ENCODE data around the gene DHFR2.
"Not testable (repeated sequence)": the region's sequence is repeated elsewhere in the genome, so short reads cannot be mapped to it uniquely, and the experiment has no call there.

Gene DHFR2

DNA sequence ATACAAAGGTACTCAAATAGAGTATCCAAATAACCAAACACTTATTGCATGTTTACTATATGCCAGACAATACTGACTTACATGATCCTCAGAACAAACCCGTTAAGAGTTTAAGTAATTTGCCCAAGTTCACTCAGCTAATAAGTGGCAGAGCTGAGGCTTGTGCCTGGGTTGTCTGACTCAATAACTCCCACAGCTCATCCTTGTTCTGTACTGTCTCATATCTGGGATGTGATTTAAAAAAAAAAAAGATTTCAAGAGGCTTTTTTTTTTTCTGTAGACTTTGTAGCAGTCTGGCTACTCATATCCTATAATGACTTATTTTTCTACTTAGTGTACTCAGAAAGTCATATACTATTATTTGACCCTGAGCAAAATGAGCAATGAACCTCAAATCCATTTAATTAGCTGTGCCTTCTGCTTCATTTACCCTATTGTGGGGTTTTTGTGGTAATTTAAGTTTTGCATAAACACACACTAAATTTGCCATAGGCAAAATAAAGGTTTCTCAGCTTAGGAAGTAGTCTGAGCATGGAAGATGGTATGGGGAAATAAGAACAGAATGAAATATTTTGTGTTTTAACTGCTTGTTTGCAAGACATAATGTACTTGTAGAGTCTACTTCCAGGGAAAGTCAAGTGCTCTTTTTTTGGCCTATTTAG, 3.2 kb upstream of the DHFR2 start:
- DNase-seq (ENCODE audit: low read depth in 2 of 2) = no peak

DNA sequence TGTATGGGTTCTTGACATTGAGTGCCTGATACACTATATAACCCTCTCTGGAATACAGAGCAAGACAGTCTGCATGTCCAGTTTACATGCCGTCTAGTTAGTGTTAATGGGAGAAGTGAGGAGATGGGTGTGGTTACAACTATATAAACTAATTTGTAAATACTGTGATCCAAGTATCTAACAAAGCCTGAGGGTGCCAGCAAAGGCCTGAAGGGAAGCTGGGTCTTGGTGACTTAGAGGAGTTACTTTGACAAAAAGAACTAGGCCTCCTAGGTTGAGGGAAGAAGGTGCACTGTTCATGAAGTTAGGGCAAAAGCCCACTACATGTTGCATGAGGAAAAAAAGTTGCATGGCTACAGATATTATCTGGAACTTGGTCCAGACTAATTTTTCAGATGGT, 2.4 kb upstream of the DHFR2 start:
- DNase-seq (ENCODE audit: low read depth in 2 of 2) = no peak

DNA sequence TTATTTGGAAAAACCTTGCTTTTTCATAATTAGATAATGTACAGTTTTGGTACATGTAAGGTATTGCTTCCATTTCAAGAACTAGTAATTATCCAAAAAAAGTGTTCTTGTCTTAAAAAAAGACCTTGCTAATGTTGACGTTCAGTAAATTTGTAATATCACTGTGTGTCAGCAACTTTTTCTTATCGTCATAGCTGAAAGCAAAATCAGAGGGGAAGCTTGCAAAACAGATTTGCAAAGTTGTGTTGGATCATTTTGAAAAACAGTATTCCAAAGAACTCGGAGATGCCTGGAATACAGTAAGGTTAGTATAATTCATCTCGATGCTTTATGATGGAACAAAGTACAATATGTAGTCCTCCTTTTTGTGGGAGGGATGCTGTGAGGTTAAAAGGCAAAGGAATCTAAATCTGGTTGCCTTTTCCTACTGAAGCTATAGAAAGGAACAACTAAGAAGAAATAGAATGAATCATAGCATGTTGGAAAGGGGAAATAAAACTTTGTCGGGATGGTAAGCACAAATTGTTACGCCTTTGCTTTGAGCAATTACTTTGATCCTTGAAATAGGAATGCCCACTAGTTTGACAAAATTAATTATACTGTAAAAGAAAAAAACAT, 1.6 kb upstream of the DHFR2 start:
- no peak for DNase-seq (ENCODE audit: low read depth in 2 of 2)

DNA sequence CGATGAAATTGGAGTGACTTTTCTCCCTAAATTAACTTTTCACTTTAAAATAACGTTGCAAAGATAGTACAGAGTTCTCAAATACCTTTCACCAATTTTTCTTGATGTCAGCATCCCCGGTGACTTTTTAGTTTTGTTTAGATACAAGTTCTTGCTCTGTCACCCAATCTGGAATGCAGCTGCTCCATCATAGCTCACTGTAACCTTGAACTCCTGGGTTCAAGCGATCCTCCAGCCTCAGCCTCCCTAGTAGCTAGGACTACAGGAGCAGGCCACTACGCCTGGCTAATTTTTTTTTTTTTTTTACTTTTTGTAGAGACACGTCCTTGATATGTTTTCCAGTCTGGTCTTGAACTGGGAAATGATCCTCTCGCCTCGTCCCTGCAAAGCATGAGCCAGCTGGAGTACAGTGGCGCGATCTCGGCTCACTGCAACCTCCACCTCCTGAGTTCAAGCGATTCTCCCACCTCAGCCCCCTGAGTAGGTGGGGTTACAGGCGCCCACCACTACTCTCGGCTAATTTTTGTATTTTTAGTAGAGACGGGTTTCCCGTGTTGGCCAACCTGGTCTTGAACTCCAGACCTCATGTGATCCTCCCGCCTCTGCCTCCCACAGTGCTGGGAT, 892 bp upstream of the DHFR2 start:
- no peak for DNase-seq (ENCODE audit: low read depth in 2 of 2)

DNA sequence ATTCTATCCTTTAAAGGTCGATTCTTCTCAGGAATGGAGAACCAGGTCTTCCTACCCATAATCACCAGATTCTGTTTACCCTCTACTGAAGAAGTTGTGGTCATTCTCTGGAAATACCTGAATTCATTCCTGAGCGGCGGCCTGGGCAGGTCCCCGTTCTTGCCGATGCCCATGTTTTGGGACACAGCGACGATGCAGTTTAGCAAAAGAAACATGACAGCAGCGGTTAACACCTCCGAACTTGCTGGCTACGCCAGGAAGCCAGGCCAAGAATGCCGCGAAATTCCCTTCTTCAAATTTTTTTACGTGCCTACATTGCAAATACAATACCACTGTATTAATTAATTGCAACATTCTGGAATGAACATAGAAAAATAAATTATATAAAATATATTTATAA, 1.4 kb downstream of the DHFR2 start:
- no peak for DNase-seq (ENCODE audit: low read depth in 2 of 2)

DNA sequence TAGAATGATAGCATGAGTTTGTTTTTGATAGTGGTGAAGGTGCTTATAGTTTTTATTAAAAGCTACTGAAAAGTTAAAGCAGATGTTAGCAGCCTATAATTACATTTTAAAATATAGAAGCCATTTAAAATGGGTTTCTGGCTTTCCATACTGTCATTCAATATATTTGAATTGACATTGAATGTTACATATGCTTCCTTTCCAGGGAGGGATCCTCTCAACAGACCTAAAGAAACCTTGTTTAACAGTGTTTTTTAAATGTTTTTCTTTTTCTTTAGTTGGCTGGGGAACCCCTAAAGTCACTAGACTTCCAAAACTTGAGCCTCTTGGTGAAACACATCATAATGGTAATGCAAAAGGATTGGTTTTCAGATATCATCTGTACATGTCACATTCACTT, 12.2 kb downstream of the DHFR2 start:
- no peak for DNase-seq (ENCODE audit: low read depth in 2 of 2)

DNA sequence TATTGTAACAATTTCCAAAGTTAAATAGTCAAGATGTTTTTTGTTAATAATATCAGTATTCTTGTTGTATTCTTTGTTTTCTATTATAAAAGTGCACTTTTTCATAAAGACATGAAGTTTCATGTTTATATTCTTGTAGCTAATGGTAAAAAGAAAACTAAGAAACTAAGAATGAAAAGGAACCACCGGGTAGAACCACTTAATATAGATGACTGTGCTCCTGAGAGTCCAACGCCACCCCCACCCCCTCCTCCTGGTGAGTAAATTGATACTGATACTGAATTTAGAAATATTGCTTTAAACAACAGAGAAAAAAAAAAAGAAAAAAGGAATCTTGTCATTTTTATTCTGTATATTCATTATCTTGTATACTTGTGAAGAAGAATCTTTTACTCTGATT, 13.4 kb downstream of the DHFR2 start:
- no peak for DNase-seq (ENCODE audit: low read depth in 2 of 2)

DNA sequence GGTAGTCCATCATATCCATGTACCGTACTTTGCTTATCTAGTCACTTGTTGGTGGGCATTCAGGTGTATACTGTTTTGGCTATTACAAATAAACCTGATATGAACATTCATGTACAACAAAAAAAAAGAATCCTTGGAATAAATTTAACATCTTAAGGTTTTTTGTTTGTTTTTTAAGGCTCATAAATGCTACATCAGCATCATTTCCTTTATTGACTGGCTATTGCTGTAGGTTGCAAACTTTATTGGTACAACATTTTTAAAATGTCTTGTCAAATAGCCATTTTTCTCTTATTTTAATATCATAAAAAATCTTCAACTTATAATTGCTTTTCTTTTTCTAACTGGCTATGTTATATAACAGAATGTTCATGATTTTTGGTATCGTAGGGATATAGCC, 16.2 kb downstream of the DHFR2 start:
- no peak for DNase-seq (ENCODE audit: low read depth in 2 of 2)

DNA sequence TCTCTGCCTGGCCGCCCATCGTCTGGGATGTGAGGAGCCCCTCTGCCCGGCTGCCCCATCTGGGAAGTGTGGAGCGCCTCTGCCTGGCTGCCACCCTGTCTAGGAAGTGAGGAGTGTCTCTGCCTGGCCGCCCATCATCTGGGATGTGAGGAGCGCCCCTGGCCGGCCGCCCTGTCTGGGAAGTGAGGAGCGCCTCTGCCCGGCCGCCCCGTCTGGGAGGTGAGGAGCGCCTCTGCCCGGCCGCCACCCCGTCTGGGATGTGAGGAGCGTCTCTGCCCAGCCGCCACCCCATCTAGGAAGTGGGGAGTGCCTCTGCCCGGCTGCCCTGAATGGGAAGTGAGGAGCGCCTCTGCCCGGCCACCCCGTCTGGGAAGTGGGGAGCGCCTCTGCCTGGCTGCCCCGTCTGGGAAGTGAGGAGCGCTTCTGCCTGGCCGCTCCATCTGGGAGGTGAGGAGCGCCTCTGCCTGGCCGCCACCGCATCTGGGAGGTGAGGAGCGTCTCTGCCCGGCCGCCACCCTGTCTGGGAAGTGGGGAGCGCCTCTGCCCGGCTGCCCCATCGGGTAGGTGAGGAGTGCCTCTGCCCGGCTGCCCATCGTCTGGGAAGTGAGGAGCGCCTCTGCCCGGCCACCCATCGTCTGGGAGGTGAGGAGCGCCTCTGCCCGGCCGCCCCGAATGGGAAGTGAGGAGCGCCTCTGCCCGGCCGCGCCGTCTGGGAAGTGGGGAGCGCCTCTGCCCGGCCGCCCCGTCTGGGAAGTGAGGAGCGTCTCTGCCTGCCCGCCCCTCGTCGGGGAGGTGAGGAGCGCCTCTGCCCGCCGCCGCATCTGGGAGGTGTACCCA, 18.4 kb downstream of the DHFR2 start:
- not testable (repeated sequence) for DNase-seq (ENCODE audit: low read depth in 2 of 2)

DNA sequence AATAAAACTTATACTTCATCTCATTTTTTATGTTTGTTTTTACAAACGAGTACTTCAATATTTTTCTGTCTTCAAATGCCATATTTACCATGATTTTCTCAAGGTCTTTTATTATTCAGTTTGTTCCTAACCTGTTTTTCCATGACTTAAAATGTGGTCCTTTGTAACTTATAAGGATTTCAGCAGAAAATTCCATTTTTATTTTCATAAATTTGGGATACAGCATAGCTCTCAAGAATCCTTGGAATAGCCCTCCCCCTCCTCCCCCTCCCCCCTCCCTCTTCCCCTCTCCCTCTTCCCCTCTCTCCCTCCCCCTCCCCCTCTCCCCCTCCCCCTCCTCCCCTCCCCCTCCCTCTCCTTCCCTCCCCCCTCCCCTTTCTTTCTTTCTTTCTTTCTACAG, 19.4 kb downstream of the DHFR2 start:
- DNase-seq (ENCODE audit: low read depth in 2 of 2) = no peak

DNA sequence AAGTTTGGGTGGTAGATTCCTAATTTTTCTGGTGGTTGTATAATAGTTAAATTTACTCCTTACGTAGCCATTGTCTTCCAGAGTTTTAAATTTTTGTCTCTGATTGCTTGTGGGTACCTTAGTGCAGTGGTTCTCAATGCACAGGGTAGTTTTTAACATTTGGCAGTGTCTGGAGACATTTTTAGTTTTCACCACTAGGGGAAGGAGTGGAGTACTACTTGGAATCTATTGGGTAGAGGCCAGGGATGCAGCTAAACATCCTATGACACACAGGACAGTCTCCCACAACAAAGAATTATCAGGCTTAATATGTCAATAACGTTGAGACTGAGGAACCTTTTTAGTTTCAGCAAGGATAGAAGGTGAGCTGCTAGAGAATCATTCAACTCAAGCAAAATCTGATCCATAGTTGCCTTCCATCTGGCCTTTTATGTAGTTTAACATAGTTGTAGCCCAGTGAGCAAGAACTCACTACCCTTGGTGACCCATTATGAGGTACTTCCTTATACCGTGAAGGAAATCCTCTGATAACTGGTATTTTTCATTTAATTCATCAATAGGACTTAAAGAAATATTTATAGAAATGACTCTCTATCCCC, 25.7 kb downstream of the DHFR2 start:
- DNase-seq (ENCODE audit: low read depth in 2 of 2) = no peak

DNA sequence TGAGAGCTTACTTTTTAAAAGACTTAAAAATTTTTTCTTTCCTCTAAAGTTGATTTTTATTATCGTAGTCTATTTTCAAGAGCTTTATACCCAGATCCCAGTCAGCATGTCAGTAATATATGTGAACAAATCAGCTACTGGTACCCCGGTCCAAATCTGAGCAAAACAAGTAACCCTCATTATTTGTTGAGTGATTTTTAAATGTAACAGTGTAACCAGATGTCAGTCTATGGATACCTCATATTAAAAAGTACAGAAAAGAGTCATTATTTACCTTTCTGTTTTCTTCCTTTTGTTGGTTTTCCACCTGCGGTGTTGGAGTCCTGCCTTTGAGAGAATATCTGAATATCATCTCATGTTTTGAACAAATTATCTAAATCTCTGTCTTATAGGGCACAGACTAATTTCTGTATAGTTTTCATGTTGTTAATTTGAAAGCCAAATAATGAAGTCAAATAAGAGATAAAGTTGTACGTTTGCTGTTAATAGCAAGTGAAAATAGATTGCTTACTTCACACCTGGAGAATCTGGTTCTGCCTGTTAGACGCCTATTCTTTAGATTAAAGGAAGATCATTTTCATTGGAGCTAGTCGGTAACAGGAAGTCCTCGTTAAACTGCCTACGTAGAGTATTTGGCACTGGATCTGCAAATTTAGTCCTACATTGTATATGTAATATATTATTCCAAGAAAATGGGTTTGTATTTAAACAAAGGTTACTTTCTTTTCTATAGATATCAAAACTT, 34.5 kb downstream of the DHFR2 start, which contains the start of gene STX19:
Gene STX19, minus strand, starts transcription at position 505 of the 745 bp plus-strand sequence. CDS start 13,328 bp downstream, outside the sequence.
- no peak for DNase-seq (ENCODE audit: low read depth in 2 of 2)

DNA sequence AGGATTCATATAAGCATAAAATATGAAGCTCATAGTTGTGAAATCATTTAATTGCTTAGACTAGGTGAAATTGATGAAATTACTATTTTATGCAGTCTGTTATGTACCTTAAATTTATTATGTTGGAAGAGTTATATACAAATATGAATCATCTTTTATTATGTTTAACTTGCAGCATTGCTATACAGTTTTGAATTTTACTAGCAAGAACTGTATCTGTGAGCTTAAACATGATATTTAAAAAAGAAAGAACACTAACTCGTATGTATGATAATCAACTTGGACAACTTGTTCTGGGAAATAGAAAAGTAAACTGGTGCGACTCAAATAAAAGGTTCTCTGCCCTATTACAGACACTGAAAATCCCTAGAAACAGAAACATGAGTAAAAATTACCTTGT, 36.1 kb downstream of the DHFR2 start:
- no peak for DNase-seq (ENCODE audit: low read depth in 2 of 2)

DNA sequence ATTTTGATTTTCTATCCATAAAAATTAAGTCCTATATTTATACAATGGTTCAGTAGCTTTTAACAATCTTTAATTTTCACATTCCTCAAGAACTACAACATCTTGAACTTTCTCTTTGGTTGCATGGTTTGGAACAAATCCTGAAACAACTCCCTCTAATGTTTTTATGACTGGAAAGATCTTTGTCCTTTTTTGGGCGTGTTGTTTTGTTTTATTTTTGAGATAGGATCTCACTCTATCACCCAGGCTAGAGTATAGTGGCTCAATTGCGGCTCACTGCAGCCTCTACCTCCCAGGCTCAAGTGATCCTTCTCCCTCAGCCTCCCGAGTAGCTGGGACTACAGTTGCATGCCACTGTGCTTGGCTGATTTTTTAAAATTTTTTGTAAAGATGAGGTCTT, 38.3 kb downstream of the DHFR2 start:
- DNase-seq (ENCODE audit: low read depth in 2 of 2) = no peak

DNA sequence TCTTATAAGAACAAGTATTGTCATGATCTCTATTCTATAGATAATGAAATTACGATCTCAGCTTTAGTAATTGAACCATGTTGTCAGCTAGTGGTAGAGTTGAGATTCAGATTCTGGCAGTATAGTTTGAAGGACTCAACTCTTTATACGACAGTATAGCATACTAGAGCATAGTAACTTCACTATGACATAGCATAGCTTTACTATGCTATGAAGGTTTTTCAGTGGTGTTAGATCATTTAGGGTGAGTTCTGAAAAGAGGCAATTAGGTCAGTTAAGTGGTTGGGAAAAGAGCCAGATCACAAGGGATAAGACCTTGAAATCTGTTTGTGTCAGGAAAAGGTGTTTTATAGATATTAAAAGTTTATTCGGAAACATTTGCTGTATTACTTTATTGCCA, 42.4 kb downstream of the DHFR2 start:
- no peak for DNase-seq (ENCODE audit: low read depth in 2 of 2)

DNA sequence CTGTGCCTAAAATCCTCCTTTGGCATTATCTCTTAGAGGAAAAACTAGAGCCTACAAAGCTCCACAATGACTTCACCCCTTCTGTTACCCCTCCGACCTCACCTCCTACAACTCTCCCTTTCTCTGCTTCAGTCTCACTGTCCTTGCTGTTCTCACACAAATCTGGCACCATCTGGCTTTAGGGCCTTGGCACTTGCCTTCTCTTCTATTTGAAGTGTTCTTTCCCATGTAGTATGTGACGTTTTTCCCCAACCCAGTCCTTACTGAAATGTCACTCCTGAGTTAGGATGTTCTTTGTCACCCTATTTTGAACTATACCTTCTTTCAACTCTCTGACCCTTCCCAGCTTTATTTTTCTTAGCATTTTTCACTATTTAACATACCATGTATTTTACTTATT, 43.1 kb downstream of the DHFR2 start:
- no peak for DNase-seq (ENCODE audit: low read depth in 2 of 2)

DNA sequence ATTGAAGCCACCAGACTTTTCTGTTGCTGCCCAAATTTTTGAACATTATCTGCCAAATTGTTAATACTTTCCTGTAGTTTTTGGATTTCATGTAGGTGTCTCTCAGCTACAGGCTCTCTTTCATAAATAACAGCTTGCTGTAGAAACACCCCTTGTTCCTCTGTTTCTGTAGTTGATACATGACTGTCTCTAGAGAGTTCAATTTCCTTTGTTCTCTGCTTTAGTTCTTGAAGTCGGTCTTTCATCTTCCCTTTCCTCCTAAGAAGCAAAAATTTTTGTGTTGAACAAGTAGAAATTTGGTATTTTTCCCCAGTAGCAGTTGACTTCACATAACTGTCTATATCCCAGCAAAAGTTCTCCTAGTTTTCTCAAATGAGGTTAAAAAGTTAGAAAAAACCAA, 47.7 kb downstream of the DHFR2 start:
- DNase-seq (ENCODE audit: low read depth in 2 of 2) = no peak

DNA sequence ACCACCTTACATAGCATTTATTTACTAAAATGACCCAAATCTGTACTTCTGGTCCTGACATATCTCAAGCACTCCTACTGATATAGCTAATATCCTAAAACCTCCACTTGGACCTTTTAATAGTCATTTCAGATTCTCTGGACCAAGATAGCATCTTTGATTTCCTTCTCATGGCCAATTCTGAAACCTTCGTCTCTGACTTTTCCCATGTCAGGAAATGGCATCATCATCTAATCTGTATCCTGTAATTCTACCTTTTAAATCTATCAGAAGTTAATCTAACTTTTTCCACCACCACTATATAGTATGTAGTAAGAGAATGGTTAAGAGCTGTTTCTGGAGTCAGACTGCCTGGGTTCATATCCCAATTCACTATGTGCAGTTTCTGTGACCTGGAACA, 50.5 kb downstream of the DHFR2 start:
- no peak for DNase-seq (ENCODE audit: low read depth in 2 of 2)

DNA sequence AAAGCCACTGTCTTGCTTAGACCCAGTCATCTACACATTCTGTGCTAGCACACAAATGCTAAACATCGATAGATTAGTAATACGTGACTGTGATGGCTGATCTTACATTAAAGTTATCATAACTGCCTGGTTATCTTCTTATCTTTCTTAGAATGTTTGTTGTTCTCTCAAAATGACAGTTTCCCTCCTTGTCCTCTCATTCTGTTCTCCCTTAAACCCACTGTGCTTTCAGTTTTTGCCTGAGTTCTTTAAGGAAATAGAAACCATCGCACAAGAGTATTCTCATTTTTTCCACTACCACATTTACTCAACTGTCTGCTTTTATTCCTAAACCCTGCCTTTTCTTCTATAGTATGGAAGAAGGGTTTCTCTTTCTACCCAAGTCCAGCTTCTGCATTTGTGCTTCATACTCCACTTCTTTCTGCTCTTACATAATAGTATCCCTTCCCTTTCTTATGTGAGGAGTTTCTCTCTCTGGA, 51.4 kb downstream of the DHFR2 start:
- no peak for DNase-seq (ENCODE audit: low read depth in 2 of 2)

DNA sequence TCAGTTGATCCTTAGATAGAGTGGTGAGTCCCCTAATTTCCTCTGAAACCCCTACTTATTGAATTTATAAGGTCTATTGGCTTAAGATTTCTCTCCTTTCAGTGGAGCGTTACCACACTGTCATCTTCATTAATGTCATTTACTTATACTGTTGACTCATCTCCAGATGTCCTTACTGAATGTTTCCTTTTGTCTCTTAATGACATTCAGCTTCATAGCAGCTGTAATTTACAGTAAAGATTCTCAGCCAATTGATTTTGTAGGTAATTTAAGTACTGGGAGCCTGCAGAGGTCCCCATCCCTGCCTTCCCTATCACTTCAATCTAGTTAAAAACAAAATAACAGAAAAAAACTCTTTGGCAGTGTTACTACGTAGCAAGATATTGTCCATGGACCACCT, 53.1 kb downstream of the DHFR2 start:
- no peak for DNase-seq (ENCODE audit: low read depth in 2 of 2)

DNA sequence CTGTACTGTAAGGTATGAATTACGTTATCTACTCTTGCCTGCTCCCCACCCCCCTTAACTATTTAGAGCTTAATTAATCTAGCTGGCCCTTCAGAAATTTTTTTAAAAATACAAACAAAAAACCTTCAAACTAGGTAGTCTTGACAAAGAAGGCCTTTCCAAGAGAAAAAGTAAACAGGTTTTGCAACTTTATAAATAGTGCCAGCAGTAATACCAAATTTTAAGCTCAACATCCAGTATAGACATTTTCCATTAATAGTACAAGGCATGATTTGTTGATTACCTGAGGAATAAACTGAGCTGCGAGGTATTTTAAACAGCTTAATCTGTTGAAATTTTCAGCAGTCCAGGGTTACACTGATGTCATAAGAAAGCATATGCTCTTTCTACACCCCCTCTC, 54.5 kb downstream of the DHFR2 start:
- DNase-seq (ENCODE audit: low read depth in 2 of 2) = no peak

Data from stimulated activated CD8-positive, alpha-beta memory T cell treated with anti-CD3 and anti-CD28 coated beads, Interleukin-15, amount 100 ng/mL, for 48 hours (primary cell).